HG03520 (cell line): ENCODE data around the gene GJA9.

ENCODE experiments used
- ATAC-seq: cut with Tn5 transposase; IDR thresholded peaks from one replicate; pipeline ENCODE4 v1.9.1; 2021; ENCODE audit warnings: mild to moderate bottlenecking, moderate library complexity; ENCODE audit not compliant: unreplicated experiment

The GJA9 gene

GRCh38 chr1:38832370-38832734 lies 49.0 kb downstream of the GJA9 start:
- no peak for ATAC-seq

- no peak for ATAC-seq
These were observed 49.5 kb downstream of the GJA9 start for GRCh38 chr1:38831731-38832369.

- no peak for ATAC-seq
These were observed 52.0 kb downstream of the GJA9 start for GRCh38 chr1:38829368-38829767.

GRCh38 chr1:38827318-38827717 lies 54.1 kb downstream of the GJA9 start:
- no peak for ATAC-seq

GRCh38 chr1:38826886-38827285 lies 54.5 kb downstream of the GJA9 start:
- no peak for ATAC-seq

GRCh38 chr1:38826262-38826661 lies 55.1 kb downstream of the GJA9 start:
- no peak for ATAC-seq
